K562 treated with DMSO at 1 percent for 48 hours (cell line): Measurements from ENCODE around the gene ARPC1A. TPM values are rescaled to one million over a fixed set of nuclear protein-coding genes. Genes with fewer than 3 reads are reported as not detected.

Experiments
- total RNA-seq: library from RNA; unstranded; fragments of 300-600 nt; gene quantifications from 2 replicates; pipeline ENCODE4 v1.2.3, GENCODE V29; 2022; ENCODE audit warnings: low replicate concordance; ENCODE audit errors: extremely low read depth

The ARPC1A gene
- total RNA-seq, result not detected in 2 replicates

DNA sequence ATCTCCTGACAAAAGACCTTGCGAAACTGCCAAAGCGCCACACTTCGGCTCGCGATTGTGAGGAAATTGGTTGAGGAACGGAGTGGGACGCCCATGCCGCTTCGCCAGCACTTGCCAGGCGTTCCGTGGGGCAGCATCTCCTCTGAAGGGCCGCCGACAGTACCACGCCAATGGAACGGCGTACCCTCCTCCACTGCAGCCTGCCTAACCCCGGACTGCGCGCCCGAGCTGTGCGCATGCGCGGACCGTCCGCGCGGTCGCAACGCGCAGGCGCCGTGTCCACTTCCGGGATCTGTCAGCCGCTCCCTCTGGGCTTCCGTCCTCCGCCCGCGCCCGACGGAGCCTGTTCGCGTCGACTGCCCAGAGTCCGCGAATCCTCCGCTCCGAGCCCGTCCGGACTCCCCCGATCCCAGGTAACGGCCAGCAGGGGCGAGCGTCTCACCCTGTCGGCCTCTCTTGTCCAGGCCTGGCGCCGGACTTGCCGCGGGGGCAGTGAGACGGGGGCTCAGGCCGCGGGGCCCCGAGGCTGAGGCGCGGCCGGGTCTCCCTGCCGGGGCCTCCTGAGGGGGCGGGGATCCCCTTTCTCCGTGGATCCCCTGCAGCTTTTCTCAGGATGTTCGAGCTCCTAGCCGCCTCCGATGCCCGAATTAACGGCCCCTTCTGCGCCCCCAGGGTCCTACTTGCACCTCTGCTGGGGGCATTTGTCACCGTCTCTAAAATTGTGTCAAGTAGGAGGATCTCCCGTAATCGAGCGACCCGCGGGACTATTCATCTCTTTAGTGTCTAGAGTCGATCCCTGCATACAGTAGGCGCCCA lies at the start of gene ARPC1A:
Gene ARPC1A (plus strand): TSS at position 307 of the 816 bp plus-strand sequence. CDS start 7,456 bp downstream, outside the sequence.

DNA sequence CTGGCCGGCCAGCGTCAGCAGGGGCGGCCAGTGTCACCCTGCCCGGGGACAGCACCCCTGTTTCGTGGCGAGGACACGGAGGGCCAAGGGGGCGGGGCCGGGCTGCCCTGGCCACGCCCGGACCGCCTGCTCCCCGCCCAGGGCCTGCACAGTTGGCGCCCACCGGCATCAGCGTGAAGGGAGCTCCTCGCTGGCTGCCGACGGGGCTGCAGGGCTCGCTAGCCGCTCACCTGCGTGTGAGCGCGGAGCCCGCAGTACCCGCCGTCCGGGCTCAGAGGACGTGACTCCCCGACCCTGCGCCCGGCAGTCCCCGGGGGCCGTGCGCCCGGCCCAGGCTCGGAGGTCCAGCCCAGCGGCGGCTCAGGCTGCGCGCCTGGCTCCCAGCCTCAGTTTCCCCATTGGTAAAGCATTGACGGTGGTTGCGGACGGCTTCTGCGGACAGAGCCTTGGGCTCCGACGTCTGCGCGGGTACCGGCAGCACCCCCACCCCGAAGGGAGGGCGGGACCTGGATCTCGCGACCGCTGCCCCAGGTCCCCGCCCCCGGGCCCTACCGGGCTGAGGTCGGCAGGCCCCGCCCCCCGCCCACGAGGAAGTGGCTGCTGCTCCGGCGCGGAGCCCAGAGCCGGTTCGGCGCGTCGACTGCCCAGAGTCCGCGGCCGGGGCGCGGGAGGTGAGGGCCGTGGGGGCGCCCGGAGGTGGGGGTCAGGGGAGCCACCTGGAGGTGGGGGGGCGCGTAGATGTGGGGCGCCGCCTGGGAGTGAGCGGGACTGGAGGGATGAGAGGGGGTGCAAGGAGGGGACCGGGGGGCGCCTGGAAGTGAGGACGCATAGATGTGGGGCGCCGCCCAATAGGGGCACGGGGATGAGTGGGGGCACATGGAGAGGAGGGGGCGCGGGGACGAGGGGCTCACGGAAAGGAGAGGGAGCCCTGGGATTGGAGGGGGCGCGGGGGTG lies 48.7 kb downstream of the ARPC1A start, which contains the start of gene ARPC1B:
Gene ARPC1B (plus strand): TSS at position 620 of the 954 bp plus-strand sequence. CDS start 10,985 bp downstream, outside the sequence.

DNA sequence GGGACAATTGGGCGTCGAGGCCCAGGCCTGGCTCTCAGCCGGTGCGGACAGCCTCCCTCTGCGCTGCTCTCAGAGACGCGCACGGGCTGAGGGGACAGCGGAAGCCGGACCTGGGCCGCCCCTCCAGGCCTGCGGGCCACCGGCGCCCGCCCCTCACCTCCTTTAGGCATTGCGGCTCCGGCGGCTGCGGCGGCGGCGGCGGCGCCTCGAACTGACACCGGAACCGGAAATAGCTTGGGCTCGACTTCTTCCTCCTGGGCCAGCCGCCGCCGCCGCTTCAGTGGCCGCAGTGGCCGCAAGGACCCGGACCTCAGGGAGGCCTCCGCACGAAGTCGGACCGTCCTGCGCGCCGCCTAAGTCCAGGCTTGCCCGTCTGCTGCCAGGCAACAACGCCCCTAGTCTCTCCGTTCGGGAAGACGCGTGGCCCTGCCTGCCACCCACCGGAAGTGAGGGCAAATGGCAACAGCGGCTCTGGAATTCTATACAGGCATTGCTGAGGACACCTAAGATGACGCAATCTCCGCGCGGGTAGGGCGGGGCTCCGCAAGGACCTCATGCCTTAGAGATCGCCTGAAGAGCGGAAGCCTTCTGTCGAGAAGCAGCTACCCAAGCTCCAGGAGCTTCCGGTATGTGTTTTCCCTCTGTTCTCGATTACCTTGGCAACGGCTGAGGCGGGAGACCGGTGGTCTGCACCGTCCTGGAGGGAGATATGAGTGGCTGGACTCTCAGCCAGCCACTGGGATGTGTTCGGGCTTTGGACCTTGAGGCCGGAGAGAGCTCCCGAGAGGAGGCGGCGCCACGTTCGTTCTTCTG lies 82.9 kb downstream of the ARPC1A start, which contains the start of the genes BUD31 and PDAP1:
Gene BUD31 (plus strand): TSS at position 591 of the 813 bp plus-strand sequence. CDS start 2,124 bp downstream, outside the sequence.
Gene PDAP1 (minus strand): TSS at position 219 of the 813 bp plus-strand sequence. CDS start 49 bp downstream, at position 170.

Other genes with a start within 250 kb of the ARPC1A start
- gene SMURF1, start 181.8 kb upstream of the ARPC1A start, total RNA-seq, result not detected in 2 replicates
- not detected in 2 replicates for gene KPNA7, start 117.8 kb upstream of the ARPC1A start, total RNA-seq
- gene MYH16, start 53.1 kb upstream of the ARPC1A start, total RNA-seq, result not detected in 2 replicates
- gene ARPC1B, start 48.8 kb downstream of the ARPC1A start, total RNA-seq, result 2,675 TPM in 1 of 2 replicates, not detected in the other
- not detected in 2 replicates for gene PDAP1, start 82.7 kb downstream of the ARPC1A start, total RNA-seq
- gene BUD31, start 83.1 kb downstream of the ARPC1A start, total RNA-seq, result not detected in 2 replicates
- not detected in 2 replicates for gene PTCD1, start 112.9 kb downstream of the ARPC1A start, total RNA-seq
- gene CPSF4, start 113.0 kb downstream of the ARPC1A start, total RNA-seq, result not detected in 2 replicates
- not detected in 2 replicates for gene ATP5MF, start 140.3 kb downstream of the ARPC1A start, total RNA-seq
- gene ZNF789, start 147.0 kb downstream of the ARPC1A start, total RNA-seq, result not detected in 2 replicates
- not detected in 2 replicates for gene ZNF394, start 174.4 kb downstream of the ARPC1A start, total RNA-seq
- not detected in 2 replicates for gene ZKSCAN5, start 178.8 kb downstream of the ARPC1A start, total RNA-seq
- not detected in 2 replicates for gene FAM200A, start 226.2 kb downstream of the ARPC1A start, total RNA-seq
- not detected in 2 replicates for gene ZNF655, start 232.7 kb downstream of the ARPC1A start, total RNA-seq